HEK293 (cell line): ENCODE results near the gene MRPL28.

Source experiments
- CTCF ChIP-seq: fragments of 450-650 bp; formaldehyde crosslinking; IDR thresholded peaks from 2 replicates; pipeline ENCODE4 v1.5.1; 2016; ENCODE audit warnings: missing biosample characterization, missing genetic modification characterization
- SP2 ChIP-seq: fragments of 450-650 bp; formaldehyde crosslinking; IDR thresholded peaks from 2 replicates; pipeline ENCODE4 v1.5.1; 2016; ENCODE audit warnings: missing biosample characterization, missing genetic modification characterization
- YY1 ChIP-seq: fragments of 450-650 bp; formaldehyde crosslinking; IDR thresholded peaks from 2 replicates; pipeline ENCODE4 v1.5.1; 2018; ENCODE audit warnings: missing biosample characterization, missing genetic modification characterization

GRCh38 chr16:374616-374926, 4.2 kb upstream of the MRPL28 start:
- TF ChIP-seq YY1 (tag by site-specific recombination) (no peak), SP2 (tag by site-specific recombination) (no peak), CTCF (no peak)
